Measurements from ENCODE around the gene IL24. TPM values are rescaled to one million over a fixed set of nuclear protein-coding genes. Genes with fewer than 3 reads are reported as not detected.

IL24 gene
- polyA plus RNA-seq, 2 of the 4 experiments (the other 2 are of a cell fraction), result 0.04 TPM; not detected in 1

DNA sequence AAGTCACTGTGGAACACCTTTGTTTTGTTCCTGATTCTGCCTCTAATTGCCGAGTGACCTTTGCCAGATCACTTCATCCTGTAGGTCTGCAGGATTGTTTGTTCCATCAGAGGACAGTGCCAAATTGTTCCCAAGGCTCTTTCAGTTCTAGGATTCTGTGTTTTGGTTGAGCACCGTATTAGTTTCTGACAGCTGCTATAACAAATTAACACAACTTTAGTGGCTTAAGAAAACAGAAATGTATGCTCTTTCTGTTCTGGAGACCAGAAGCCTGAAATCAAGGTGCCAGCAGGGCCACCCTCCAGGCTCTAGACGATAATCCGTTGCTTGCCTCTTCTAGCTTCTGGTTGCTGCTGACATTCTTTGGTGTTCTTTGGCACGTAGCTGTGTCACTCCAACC, 52.4 kb downstream of the IL24 start:
- 0 out of 3 replicates have a peak, but pooled peaks cover 5% of the 10 kb centered on the region for H3K9me3 ChIP-seq
- TF ChIP-seq RNF2 (IDR thresholded peaks at IDR 0.05; ENCODE audit: borderline replicate concordance, low read depth) (no peak), HOXB13 (CRISPR knock-in tag; IDR thresholded peaks at IDR 0.05; ENCODE audit: low read depth) (no peak), RFX5 (IDR thresholded peaks at IDR 0.05) (no peak), JUN (IDR thresholded peaks at IDR 0.05) (no peak), ZFP36 (IDR thresholded peaks at IDR 0.05; ENCODE audit: borderline replicate concordance, partially characterized antibody) (no peak), MAZ (IDR thresholded peaks at IDR 0.05; ENCODE audit: borderline replicate concordance, low read depth, low read length) (no peak), RCOR1 (IDR thresholded peaks at IDR 0.05; ENCODE audit: low read depth, low read length) (no peak), POLR2A (IDR thresholded peaks at IDR 0.05; ENCODE audit: low read length) (no peak), POLR2AphosphoS2 (conservative IDR thresholded peaks at IDR 0.05; ENCODE audit: low read length) (no peak), NR3C1 (IDR thresholded peaks at IDR 0.05) (no peak)
- TF ChIP-seq, protein P1, sequence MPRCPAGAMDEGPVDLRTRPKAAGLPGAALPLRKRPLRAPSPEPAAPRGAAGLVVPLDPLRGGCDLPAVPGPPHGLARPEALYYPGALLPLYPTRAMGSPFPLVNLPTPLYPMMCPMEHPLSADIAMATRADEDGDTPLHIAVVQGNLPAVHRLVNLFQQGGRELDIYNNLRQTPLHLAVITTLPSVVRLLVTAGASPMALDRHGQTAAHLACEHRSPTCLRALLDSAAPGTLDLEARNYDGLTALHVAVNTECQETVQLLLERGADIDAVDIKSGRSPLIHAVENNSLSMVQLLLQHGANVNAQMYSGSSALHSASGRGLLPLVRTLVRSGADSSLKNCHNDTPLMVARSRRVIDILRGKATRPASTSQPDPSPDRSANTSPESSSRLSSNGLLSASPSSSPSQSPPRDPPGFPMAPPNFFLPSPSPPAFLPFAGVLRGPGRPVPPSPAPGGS (IDR thresholded peaks at IDR 0.05), result no peak
- TF ChIP-seq, protein P2, sequence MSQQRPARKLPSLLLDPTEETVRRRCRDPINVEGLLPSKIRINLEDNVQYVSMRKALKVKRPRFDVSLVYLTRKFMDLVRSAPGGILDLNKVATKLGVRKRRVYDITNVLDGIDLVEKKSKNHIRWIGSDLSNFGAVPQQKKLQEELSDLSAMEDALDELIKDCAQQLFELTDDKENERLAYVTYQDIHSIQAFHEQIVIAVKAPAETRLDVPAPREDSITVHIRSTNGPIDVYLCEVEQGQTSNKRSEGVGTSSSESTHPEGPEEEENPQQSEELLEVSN (IDR thresholded peaks at IDR 0.05; ENCODE audit: borderline replicate concordance, low read depth), result no peak
- TF ChIP-seq, protein P3, sequence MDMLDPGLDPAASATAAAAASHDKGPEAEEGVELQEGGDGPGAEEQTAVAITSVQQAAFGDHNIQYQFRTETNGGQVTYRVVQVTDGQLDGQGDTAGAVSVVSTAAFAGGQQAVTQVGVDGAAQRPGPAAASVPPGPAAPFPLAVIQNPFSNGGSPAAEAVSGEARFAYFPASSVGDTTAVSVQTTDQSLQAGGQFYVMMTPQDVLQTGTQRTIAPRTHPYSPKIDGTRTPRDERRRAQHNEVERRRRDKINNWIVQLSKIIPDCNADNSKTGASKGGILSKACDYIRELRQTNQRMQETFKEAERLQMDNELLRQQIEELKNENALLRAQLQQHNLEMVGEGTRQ (IDR thresholded peaks at IDR 0.05), result no peak
- TF ChIP-seq, protein P4, sequence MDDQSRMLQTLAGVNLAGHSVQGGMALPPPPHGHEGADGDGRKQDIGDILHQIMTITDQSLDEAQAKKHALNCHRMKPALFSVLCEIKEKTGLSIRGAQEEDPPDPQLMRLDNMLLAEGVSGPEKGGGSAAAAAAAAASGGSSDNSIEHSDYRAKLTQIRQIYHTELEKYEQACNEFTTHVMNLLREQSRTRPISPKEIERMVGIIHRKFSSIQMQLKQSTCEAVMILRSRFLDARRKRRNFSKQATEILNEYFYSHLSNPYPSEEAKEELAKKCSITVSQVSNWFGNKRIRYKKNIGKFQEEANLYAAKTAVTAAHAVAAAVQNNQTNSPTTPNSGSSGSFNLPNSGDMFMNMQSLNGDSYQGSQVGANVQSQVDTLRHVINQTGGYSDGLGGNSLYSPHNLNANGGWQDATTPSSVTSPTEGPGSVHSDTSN (IDR thresholded peaks at IDR 0.05), result no peak
- TF ChIP-seq, protein P5, sequence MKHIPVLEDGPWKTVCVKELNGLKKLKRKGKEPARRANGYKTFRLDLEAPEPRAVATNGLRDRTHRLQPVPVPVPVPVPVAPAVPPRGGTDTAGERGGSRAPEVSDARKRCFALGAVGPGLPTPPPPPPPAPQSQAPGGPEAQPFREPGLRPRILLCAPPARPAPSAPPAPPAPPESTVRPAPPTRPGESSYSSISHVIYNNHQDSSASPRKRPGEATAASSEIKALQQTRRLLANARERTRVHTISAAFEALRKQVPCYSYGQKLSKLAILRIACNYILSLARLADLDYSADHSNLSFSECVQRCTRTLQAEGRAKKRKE (CRISPR knock-in tag; IDR thresholded peaks at IDR 0.05; ENCODE audit: low read depth), result no peak
- TF ChIP-seq, protein P6, sequence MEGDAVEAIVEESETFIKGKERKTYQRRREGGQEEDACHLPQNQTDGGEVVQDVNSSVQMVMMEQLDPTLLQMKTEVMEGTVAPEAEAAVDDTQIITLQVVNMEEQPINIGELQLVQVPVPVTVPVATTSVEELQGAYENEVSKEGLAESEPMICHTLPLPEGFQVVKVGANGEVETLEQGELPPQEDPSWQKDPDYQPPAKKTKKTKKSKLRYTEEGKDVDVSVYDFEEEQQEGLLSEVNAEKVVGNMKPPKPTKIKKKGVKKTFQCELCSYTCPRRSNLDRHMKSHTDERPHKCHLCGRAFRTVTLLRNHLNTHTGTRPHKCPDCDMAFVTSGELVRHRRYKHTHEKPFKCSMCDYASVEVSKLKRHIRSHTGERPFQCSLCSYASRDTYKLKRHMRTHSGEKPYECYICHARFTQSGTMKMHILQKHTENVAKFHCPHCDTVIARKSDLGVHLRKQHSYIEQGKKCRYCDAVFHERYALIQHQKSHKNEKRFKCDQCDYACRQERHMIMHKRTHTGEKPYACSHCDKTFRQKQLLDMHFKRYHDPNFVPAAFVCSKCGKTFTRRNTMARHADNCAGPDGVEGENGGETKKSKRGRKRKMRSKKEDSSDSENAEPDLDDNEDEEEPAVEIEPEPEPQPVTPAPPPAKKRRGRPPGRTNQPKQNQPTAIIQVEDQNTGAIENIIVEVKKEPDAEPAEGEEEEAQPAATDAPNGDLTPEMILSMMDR (IDR thresholded peaks at IDR 0.05), result no peak
- ATAC-seq (no peak), FAIRE-seq (no peak), DNase-seq (ENCODE audit: low read depth in 1 of 2, low spot score in 1 of 2) (no peak)
- 92% methylated on average over 5 of the region's 5 CpGs for WGBS (ENCODE audit: missing lambda C conversion rate)
- H3K4me1 ChIP-seq, result peaks cover 26% of the 10 kb centered on the region
- ChIA-PET POLR2A (no interaction called here), CTCF (interaction anchor here (1.0 to 2.2 kb wide), 3 partner anchors 9 to 38 kb away, joined by 3 to 7 read pairs (median 5); no protein-coding TSS in a partner anchor)
- no peak overlapping the region for H3K27ac ChIP-seq
- H3K4me3 ChIP-seq, result no peak overlapping the region
- no peak overlapping the region for H3K4me2 ChIP-seq

DNA sequence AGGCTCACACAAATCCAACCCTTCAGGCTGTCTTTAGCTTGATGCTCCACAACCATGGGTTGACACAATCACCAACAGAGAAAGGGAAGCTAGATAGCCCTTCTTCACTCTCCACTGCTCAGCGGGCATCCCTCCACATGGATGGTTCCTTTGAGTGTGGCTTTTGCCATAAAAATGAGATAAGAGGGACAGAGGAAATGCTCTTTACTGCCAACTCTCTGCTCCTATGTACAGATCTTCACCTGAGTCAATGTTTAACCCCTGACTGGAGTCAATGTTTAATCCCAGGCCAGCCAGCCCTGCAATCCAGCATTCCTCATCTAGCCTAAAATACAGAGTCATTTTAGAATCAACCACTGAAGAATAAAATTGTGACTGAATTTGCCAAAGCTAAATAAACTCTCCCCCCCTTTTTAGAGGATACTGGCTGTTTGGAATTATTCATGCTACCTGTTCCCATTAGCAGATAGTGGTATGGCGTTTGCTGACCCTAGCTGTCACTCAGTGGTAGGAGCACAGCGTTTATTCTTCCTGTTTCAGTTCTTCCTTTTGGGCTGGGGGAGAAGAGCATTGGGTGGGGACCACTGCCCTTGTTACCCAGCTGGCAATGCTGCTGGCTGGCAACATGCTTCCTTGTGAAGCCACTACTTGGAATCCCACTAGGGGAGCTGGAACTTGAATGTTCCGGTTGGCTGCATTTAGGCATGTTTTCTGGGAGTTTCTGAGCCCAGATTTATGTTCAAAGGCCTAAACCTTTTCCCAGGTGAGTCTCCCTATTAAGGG, 54.3 kb downstream of the IL24 start:
- Histone ChIP-seq H3K4me2 (peak overlapping the region; percentile 75), H3K27ac (peak overlapping the region; percentile 79 to 86), H3K9me3 (0 out of 3 replicates have a peak, but pooled peaks cover 5% of the 10 kb centered on the region), H3K4me3 (0 out of 3 replicates have a peak overlapping the region, but pooled peaks have one; percentile 8), H3K4me1 (peaks cover 26% of the 10 kb centered on the region)
- POLR2A ChIA-PET, result no interaction called here
- ATAC-seq (peak; percentile 52 to 86), FAIRE-seq (no peak), DNase-seq (ENCODE audit: low read depth in 1 of 2, low spot score in 1 of 2) (peak; percentile 33 to 69)
- CTCF ChIA-PET, result interaction anchor here (0.7 to 3.1 kb wide), 11 partner anchors 9 to 461 kb away, joined by 3 to 10 read pairs (median 3); partner anchors contain the start of gene FCAMR
- WGBS (ENCODE audit: missing lambda C conversion rate), result 28% methylated on average over 4 of the region's 4 CpGs
- TF ChIP-seq RARB (CRISPR knock-in tag; IDR thresholded peaks at IDR 0.05) (no peak), PHF8 (IDR thresholded peaks at IDR 0.05; ENCODE audit: borderline replicate concordance, low read depth) (no peak), GATA3 (IDR thresholded peaks at IDR 0.05; ENCODE audit: borderline replicate concordance) (no peak), NR3C1 (IDR thresholded peaks at IDR 0.05) (no peak), TP53 (CRISPR knock-in tag; IDR thresholded peaks at IDR 0.05) (no peak), CBX2 (IDR thresholded peaks at IDR 0.05; ENCODE audit: borderline replicate concordance, low read depth) (no peak), ZC3H11A (IDR thresholded peaks at IDR 0.05) (no peak), ZNF302 (CRISPR knock-in tag; IDR thresholded peaks at IDR 0.05) (no peak), RNF2 (IDR thresholded peaks at IDR 0.05; ENCODE audit: borderline replicate concordance, low read depth) (no peak), CBX8 (IDR thresholded peaks at IDR 0.05) (no peak), RCOR1 (IDR thresholded peaks at IDR 0.05; ENCODE audit: low read depth, low read length) (no peak), NFE2L2 (conservative IDR thresholded peaks at IDR 0.05; ENCODE audit: low read length) (no peak), POLR2A (IDR thresholded peaks at IDR 0.05; ENCODE audit: low read length) (no peak)
- TF ChIP-seq, protein P7, sequence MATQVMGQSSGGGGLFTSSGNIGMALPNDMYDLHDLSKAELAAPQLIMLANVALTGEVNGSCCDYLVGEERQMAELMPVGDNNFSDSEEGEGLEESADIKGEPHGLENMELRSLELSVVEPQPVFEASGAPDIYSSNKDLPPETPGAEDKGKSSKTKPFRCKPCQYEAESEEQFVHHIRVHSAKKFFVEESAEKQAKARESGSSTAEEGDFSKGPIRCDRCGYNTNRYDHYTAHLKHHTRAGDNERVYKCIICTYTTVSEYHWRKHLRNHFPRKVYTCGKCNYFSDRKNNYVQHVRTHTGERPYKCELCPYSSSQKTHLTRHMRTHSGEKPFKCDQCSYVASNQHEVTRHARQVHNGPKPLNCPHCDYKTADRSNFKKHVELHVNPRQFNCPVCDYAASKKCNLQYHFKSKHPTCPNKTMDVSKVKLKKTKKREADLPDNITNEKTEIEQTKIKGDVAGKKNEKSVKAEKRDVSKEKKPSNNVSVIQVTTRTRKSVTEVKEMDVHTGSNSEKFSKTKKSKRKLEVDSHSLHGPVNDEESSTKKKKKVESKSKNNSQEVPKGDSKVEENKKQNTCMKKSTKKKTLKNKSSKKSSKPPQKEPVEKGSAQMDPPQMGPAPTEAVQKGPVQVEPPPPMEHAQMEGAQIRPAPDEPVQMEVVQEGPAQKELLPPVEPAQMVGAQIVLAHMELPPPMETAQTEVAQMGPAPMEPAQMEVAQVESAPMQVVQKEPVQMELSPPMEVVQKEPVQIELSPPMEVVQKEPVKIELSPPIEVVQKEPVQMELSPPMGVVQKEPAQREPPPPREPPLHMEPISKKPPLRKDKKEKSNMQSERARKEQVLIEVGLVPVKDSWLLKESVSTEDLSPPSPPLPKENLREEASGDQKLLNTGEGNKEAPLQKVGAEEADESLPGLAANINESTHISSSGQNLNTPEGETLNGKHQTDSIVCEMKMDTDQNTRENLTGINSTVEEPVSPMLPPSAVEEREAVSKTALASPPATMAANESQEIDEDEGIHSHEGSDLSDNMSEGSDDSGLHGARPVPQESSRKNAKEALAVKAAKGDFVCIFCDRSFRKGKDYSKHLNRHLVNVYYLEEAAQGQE (IDR thresholded peaks at IDR 0.05), result no peak
